Liver (tissue), 3 donors: ENCODE results near the gene UBTD1.

ENCODE experiments used
- EGR1 ChIP-seq, 2 donors: IDR thresholded peaks; 2 replicates each; pipeline ENCODE4 v1.6.1; 2016 to 2018; ENCODE audit warnings: antibody characterized with exemption in 2 of 2, low read depth in 2 of 2
- FOXA1 ChIP-seq: IDR thresholded peaks from 2 replicates; pipeline ENCODE4 v1.6.1; 2016; ENCODE audit warnings: antibody characterized with exemption
- HNF4A ChIP-seq, 2 donors: conservative IDR thresholded peaks; 2 replicates each; pipeline ENCODE4 v1.6.1; 2016; ENCODE audit warnings: antibody characterized with exemption in 2 of 2, mild to moderate bottlenecking in 2 of 2
- JUND ChIP-seq, 2 donors: IDR thresholded peaks; 2 replicates each; pipeline ENCODE4 v1.6.1; 2016; ENCODE audit warnings: antibody characterized with exemption in 2 of 2
- NR2F2 ChIP-seq: IDR thresholded peaks from 2 replicates; pipeline ENCODE4 v1.6.1; 2016; ENCODE audit warnings: antibody characterized with exemption
- RAD21 ChIP-seq, 2 donors: IDR thresholded peaks; 2 replicates each; pipeline ENCODE4 v1.6.1; 2016; ENCODE audit warnings: antibody characterized with exemption in 2 of 2, mild to moderate bottlenecking in 2 of 2
- SP1 ChIP-seq: IDR thresholded peaks from 2 replicates; pipeline ENCODE4 v1.6.1; 2018; ENCODE audit warnings: antibody characterized with exemption, mild to moderate bottlenecking
- TAF1 ChIP-seq: conservative IDR thresholded peaks from 2 replicates; pipeline ENCODE4 v1.6.1; 2016; ENCODE audit warnings: antibody characterized with exemption, mild to moderate bottlenecking
- TF ChIP-seq, protein P1 (sequence below): IDR thresholded peaks from 2 replicates; pipeline ENCODE4 v1.6.1; 2016; ENCODE audit warnings: antibody characterized with exemption
- TF ChIP-seq, protein P2 (sequence below): fragments of 150-350 bp; IDR thresholded peaks from 2 replicates; pipeline ENCODE4 v1.5.1; 2017; ENCODE audit warnings: improper control_type of control experiment, low read depth, low read length; ENCODE audit not compliant: missing input control
- TF ChIP-seq, protein P3 (sequence below): IDR thresholded peaks from 2 replicates; pipeline ENCODE4 v1.6.1; 2016; ENCODE audit warnings: antibody characterized with exemption
- TF ChIP-seq, protein P4 (sequence below): IDR thresholded peaks from 2 replicates; pipeline ENCODE4 v1.6.1; 2016; ENCODE audit warnings: antibody characterized with exemption, mild to moderate bottlenecking
- TF ChIP-seq, protein P5 (sequence below): IDR thresholded peaks from 2 replicates; pipeline ENCODE4 v1.6.1; 2016; ENCODE audit warnings: antibody characterized with exemption
- donor health status: healthy.
- donor health status: healthy.

DNA sequence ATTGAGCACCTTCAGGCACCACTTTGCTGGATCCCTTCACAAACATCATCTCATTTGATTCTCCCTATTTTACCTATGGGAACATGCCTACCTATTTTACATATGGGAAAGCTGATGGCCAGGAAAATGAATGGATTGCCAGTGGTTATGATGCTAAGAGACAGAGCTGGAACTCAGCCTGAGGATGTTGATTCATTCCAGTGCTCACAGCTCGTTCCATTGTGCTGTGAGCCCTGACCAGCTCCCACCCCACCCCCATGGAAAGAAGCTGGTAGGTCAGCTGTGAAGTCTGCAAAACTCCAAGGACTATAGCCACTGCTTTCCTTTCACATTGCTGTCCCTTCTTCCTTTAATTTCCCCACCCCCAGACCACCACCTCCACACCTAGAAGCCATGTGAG lies 9.6 kb downstream of the UBTD1 start:
- TF ChIP-seq, protein P1, sequence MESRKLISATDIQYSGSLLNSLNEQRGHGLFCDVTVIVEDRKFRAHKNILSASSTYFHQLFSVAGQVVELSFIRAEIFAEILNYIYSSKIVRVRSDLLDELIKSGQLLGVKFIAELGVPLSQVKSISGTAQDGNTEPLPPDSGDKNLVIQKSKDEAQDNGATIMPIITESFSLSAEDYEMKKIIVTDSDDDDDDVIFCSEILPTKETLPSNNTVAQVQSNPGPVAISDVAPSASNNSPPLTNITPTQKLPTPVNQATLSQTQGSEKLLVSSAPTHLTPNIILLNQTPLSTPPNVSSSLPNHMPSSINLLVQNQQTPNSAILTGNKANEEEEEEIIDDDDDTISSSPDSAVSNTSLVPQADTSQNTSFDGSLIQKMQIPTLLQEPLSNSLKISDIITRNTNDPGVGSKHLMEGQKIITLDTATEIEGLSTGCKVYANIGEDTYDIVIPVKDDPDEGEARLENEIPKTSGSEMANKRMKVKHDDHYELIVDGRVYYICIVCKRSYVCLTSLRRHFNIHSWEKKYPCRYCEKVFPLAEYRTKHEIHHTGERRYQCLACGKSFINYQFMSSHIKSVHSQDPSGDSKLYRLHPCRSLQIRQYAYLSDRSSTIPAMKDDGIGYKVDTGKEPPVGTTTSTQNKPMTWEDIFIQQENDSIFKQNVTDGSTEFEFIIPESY: no peak
- TF ChIP-seq, protein P2, sequence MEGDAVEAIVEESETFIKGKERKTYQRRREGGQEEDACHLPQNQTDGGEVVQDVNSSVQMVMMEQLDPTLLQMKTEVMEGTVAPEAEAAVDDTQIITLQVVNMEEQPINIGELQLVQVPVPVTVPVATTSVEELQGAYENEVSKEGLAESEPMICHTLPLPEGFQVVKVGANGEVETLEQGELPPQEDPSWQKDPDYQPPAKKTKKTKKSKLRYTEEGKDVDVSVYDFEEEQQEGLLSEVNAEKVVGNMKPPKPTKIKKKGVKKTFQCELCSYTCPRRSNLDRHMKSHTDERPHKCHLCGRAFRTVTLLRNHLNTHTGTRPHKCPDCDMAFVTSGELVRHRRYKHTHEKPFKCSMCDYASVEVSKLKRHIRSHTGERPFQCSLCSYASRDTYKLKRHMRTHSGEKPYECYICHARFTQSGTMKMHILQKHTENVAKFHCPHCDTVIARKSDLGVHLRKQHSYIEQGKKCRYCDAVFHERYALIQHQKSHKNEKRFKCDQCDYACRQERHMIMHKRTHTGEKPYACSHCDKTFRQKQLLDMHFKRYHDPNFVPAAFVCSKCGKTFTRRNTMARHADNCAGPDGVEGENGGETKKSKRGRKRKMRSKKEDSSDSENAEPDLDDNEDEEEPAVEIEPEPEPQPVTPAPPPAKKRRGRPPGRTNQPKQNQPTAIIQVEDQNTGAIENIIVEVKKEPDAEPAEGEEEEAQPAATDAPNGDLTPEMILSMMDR: no peak
- TF ChIP-seq TAF1: no peak
- TF ChIP-seq SP1: no peak
- TF ChIP-seq, protein P3, sequence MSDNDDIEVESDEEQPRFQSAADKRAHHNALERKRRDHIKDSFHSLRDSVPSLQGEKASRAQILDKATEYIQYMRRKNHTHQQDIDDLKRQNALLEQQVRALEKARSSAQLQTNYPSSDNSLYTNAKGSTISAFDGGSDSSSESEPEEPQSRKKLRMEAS: no peak
- no peak for TF ChIP-seq RAD21 (IDR thresholded peaks at IDR 0.05)
- no peak for TF ChIP-seq JUND (IDR thresholded peaks at IDR 0.05)
- no peak for TF ChIP-seq EGR1 (IDR thresholded peaks at IDR 0.05; ENCODE audit: low read depth in 2 of 2)
- TF ChIP-seq NR2F2: no peak
- TF ChIP-seq, protein P4, sequence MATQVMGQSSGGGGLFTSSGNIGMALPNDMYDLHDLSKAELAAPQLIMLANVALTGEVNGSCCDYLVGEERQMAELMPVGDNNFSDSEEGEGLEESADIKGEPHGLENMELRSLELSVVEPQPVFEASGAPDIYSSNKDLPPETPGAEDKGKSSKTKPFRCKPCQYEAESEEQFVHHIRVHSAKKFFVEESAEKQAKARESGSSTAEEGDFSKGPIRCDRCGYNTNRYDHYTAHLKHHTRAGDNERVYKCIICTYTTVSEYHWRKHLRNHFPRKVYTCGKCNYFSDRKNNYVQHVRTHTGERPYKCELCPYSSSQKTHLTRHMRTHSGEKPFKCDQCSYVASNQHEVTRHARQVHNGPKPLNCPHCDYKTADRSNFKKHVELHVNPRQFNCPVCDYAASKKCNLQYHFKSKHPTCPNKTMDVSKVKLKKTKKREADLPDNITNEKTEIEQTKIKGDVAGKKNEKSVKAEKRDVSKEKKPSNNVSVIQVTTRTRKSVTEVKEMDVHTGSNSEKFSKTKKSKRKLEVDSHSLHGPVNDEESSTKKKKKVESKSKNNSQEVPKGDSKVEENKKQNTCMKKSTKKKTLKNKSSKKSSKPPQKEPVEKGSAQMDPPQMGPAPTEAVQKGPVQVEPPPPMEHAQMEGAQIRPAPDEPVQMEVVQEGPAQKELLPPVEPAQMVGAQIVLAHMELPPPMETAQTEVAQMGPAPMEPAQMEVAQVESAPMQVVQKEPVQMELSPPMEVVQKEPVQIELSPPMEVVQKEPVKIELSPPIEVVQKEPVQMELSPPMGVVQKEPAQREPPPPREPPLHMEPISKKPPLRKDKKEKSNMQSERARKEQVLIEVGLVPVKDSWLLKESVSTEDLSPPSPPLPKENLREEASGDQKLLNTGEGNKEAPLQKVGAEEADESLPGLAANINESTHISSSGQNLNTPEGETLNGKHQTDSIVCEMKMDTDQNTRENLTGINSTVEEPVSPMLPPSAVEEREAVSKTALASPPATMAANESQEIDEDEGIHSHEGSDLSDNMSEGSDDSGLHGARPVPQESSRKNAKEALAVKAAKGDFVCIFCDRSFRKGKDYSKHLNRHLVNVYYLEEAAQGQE: no peak
- TF ChIP-seq HNF4A (conservative IDR thresholded peaks at IDR 0.05): no peak
- no peak for TF ChIP-seq FOXA1
- TF ChIP-seq, protein P5, sequence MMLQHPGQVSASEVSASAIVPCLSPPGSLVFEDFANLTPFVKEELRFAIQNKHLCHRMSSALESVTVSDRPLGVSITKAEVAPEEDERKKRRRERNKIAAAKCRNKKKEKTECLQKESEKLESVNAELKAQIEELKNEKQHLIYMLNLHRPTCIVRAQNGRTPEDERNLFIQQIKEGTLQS: no peak
